GM12892 (cell line): ENCODE data around the gene PHF11.
A peak's percentile ranks its signal among the peaks of the same experiment; 100 is the strongest.

Experiments
- DNase-seq: peaks from one replicate; pipeline ENCODE4 v3.0.0; 2011; ENCODE audit not compliant: insufficient read length
- FAIRE-seq: peaks from 2 replicates; lab custom pipeline; 2011; peaks lifted over from hg19 to GRCh38; lab: Jason Lieb, UNC
- POLR2A ChIP-seq: IDR thresholded peaks from 2 replicates; pipeline ENCODE4 v1.6.1; 2011; ENCODE audit warnings: low read depth, low read length, control low read depth
- POLR2AphosphoS5 ChIP-seq: IDR thresholded peaks from 2 replicates; pipeline ENCODE4 v1.6.1; 2011; ENCODE audit warnings: low read depth, low read length, control low read depth
- TAF1 ChIP-seq: IDR thresholded peaks from 2 replicates; pipeline ENCODE4 v1.6.1; 2011; ENCODE audit warnings: low read depth, mild to moderate bottlenecking, control low read depth, low read length, borderline replicate concordance

Gene PHF11

DNA sequence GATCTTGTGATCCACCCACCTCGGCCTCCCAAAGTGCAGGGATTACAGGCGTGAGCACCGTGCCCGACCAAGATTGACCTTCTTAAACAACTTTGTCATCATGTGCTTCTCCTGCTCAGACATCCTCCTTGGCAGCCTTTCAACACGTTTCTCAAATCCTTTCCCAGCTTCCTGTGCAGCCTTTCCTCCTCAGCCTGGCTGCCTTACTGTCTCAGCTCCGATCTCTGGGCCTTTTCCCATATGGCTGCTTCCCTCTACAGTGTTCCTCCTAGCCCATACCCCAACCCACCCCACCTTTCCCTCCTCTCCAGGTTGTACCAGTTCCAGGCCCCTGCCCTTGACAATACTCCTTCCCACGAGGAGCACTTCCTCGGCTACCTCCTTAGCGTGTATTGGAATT lies 7.2 kb downstream of the PHF11 start:
- DNase-seq: no peak
- TF ChIP-seq TAF1: no peak
- no peak for TF ChIP-seq POLR2AphosphoS5
- no peak for TF ChIP-seq POLR2A
- no peak for FAIRE-seq

DNA sequence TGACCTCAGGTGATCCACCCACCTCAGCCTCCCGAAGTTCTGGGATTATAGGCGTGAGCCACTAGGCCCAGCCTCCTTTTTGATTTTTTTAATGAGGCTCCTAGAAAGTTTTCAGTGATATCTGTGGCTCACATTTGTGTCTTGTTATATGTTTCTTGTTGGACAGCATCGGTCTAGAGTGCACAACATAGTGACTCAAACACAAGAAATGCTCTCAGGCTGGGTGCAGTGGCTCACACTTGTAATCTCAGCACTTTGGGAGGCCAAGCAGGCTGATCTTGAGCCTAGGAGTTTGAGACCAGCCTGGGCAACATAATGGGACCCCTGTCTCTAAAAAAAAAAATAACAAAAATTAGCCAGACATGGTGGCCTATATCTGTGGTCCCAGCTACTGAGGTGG lies 8.2 kb downstream of the PHF11 start:
- no peak for TF ChIP-seq TAF1
- TF ChIP-seq POLR2A: no peak
- no peak for TF ChIP-seq POLR2AphosphoS5
- no peak for DNase-seq
- no peak for FAIRE-seq

DNA sequence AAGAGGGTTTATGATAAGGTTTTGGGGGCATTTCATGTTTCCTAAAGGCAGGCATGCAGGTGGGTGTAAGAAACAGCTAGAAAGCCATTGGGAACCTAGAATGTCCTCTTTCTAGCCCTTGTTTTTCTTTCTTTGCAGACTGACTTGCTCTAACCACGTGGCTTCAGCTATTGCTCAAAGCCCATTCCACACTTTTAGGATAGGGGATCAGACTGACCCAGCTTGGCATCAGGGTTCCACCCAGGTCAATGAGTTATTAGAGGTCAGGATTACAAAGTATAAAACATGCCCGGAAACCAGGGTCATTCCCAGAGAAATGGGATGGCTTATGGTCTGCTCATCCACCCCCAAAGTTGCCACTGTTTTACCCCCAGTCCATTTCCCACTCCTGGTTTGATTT lies 16.8 kb downstream of the PHF11 start:
- FAIRE-seq (no peak), DNase-seq (no peak)
- TF ChIP-seq TAF1 (no peak), POLR2A (no peak), POLR2AphosphoS5 (no peak)

DNA sequence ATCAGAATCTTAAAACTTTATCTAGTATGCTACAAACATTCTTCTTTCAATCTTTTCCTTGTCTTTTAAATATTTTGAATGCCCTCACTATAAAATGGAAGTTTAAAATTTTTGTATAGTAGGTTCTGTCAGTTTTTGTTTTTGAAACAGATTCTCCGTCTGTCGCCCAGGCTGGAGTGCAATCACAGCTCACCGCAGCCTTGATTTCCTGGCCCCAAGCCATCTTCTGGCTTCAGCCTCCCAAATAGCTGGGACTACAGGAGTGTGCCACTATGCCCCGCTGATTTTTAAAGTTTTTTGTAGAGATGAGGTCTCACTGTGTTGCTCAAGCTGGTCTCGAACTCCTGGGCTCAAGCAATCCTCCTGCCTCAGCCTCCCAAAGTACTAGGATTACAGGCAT lies 20.7 kb downstream of the PHF11 start:
- DNase-seq (no peak), FAIRE-seq (no peak)
- no peak for TF ChIP-seq TAF1

GRCh38 chr13:49517461-49517860 lies 21.7 kb downstream of the PHF11 start:
- FAIRE-seq (no peak), DNase-seq (no peak)
- TF ChIP-seq TAF1 (no peak), POLR2AphosphoS5 (no peak)

DNA sequence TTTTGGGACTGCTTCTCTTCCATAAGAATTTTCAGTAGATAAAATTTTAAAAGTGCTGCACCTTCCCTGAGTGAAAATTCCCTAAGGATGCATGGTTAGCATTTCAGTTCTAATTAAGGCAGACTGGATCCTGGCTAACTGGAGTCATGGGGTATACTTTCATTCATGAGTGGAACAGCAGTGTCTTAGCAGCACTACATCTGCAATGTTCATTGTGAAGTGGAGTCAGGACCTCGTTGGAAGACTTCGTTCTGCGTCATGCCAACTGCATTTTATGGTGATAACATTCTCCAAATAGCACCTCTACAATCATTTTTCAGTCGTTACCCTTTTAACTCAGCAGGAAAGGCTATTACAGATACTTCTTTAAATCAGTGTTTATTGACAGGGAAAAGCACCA lies 25.5 kb downstream of the PHF11 start:
- TF ChIP-seq TAF1 (no peak), POLR2AphosphoS5 (no peak), POLR2A (no peak)
- FAIRE-seq (no peak), DNase-seq (no peak)

DNA sequence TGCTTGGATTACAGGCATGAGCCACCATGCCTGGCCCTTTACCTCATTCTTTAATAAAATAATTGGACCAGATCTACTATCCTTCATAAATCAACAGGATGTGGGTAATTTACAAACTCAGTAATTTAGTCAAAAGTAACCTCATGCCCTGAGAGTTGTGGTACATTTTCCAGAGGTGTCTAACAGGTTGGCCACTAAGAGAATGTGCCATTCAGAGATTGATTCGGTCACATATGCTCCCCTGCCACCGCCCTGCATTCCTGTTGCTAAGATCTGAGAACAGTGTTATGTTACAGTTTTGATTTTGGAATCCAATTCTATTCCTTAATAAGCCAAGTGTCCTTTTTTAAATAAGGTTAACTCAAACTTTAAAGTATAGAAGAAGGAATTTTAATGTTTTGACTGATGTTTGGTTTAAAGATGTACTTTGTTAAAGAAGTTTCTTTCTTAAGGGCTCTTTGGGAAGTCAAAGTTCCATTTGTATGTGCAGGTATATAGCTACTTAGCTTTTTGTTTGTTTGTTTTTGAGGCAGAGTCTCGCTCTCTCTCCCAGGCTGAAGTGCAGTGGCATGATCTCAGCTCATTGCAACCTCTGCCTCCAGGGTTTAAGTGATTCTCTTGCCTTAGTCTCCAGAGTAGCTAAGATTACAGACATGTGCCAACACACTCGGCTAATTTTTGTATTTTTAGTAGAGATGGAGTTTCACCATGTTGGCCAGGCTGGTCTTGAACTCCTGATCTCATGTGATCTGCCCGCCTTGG lies 29.2 kb downstream of the PHF11 start:
- DNase-seq: no peak
- TF ChIP-seq TAF1: no peak
- no peak for FAIRE-seq

DNA sequence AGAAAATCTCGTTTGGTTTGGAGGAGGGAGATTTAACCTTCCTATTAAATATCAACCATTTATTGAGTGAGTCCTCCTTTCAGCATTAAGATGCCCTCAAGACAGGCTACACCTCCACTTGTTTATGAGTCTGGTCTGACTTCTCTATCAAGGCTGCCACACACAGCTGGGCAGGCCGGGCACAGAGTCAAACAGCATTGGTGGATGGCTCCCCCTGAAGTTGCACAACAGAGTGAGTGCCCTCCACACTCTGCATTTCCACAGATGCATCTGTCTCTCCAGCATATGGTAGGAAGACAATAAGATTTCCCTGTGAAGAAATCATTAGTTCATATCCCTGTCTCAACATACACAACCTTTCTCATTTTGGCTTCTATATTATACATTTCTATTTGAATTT lies 31.4 kb downstream of the PHF11 start:
- no peak for DNase-seq
- no peak for FAIRE-seq
- TF ChIP-seq TAF1 (no peak), POLR2A (no peak), POLR2AphosphoS5 (no peak)

- TF ChIP-seq POLR2A: no peak
- DNase-seq (no peak), FAIRE-seq (no peak)
Observed at GRCh38 chr13:49528161-49528560, 32.4 kb downstream of the PHF11 start.

- no peak for DNase-seq
- no peak for FAIRE-seq
Observed at GRCh38 chr13:49530457-49530856, 34.7 kb downstream of the PHF11 start.

GRCh38 chr13:49532593-49532992 lies 36.8 kb downstream of the PHF11 start:
- FAIRE-seq (peak; percentile 65), DNase-seq (no peak)
- TF ChIP-seq POLR2A: no peak

More at GRCh38 chr13:49530457-49530856, 34.7 kb downstream of the PHF11 start:
- no peak for TF ChIP-seq TAF1
- TF ChIP-seq POLR2AphosphoS5: no peak
- no peak for TF ChIP-seq POLR2A

DNA sequence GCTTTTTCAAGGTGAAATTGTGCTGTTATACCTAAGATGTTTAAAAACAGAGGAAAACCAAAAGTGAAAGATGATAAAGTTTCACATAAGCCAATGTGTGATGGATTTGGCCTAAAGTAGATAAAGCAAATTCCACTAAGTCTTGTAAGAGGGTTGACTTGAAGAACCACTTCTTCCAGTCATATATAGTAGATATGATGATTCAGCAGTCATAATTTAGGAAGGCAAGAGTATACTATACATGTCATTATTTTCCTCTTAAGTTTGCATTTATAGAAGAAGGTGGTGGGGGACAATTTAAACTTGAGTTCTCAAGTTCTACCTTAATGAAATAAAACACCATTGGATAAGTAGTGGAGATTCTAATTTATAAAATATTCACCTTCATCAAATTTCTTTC lies 37.3 kb downstream of the PHF11 start:
- TF ChIP-seq POLR2A (no peak), POLR2AphosphoS5 (no peak), TAF1 (no peak)
- FAIRE-seq (no peak), DNase-seq (no peak)

DNA sequence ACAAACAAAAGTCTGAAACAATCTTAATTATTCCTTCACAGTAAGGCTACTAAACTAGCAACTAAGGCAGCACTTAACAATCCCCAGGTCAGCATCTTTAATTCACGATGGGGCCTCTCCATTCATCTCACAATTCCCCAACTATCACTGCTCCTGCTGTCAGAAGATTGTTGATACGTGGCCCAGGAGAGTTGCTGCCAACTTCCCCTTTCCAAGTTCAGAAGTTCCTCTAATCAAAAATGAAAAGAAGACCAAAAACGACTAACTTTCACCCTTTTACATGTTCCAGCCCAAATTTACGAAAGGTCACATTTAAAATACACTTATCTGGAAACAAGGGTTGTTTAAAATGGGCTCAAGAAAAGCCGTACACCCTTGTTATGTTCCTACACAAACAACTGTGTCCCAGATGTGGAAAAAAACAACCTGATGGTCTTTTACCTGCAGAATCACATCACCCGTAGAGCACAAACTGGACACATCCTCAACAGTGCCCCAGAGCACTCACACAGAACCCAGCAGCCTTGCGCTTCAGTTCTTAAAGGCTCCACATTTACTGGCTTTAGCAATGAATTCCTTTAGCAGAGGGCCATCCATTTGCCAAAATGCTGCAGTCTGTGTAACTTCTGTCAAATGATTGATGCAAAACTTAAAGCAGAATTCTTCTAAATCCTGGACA lies 38.0 kb downstream of the PHF11 start:
- DNase-seq: no peak
- TF ChIP-seq POLR2A (no peak), POLR2AphosphoS5 (no peak), TAF1 (no peak)
- FAIRE-seq: peak; percentile 50
